Activated naive CD8-positive, alpha-beta T cell treated with anti-CD3 and anti-CD28 coated beads, Interleukin-2, amount 10 ng/mL, durations not matched to agents 7 days and 5 days (primary cell): ENCODE data around the gene ARMC6. TPM values are rescaled to one million over a fixed set of nuclear protein-coding genes. Genes with fewer than 3 reads are reported as not detected.

Experiments
- ATAC-seq: fragments of 150-1000 bp; cut with Tn5 transposase; one replicate; pipeline ENCODE4 v1.10.0; 2021; ENCODE audit warnings: low read depth, moderate library complexity
- POLR2A ChIA-PET: fragments of 350-600 bp; sonication (Branson Sonifier 250); formaldehyde crosslinking; loops from one replicate; lab custom pipeline; 2021; ENCODE audit warnings: antibody characterized with exemption; lab: Charles Lee
- DNase-seq: peaks from one replicate; pipeline ENCODE4 v3.0.0; 2021
- H3K27ac Mint-ChIP-seq: one replicate; pipeline ENCODE4 v1.8.0; 2022; ENCODE audit warnings: mild to moderate bottlenecking, mixed read lengths
- H3K27me3 Mint-ChIP-seq: one replicate; pipeline ENCODE4 v1.8.0; 2022; ENCODE audit warnings: mild to moderate bottlenecking, moderate library complexity, mixed read lengths
- H3K36me3 Mint-ChIP-seq: one replicate; pipeline ENCODE4 v1.8.0; 2021; ENCODE audit warnings: mild to moderate bottlenecking, mixed read lengths
- H3K4me1 Mint-ChIP-seq: one replicate; pipeline ENCODE4 v1.8.0; 2021; ENCODE audit warnings: mixed read lengths
- H3K4me3 Mint-ChIP-seq: one replicate; pipeline ENCODE4 v1.8.0; 2022; ENCODE audit warnings: mild to moderate bottlenecking, moderate library complexity, mixed read lengths
- H3K9me3 Mint-ChIP-seq: one replicate; pipeline ENCODE4 v1.8.0; 2021; ENCODE audit warnings: mixed read lengths
- total RNA-seq, 2 experiments: library from RNA; stranded (reverse); gene quantifications; one replicate each; pipeline ENCODE4 v1.2.3, GENCODE V29; 2021

ARMC6 gene
- total RNA-seq, 2 experiments from 2014 or later: 23.3 to 26.2 TPM

- POLR2A ChIA-PET: interaction anchor here (1.0 kb wide), 1 partner anchor 8 kb away, joined by 4 read pairs; no protein-coding TSS in a partner anchor
- Mint-ChIP-seq H3K27me3 (no peaks in the 10 kb centered on the region), H3K36me3 (peaks cover 9% of the 10 kb centered on the region), H3K4me1 (no peaks in the 10 kb centered on the region), H3K4me3 (no peak overlapping the region), H3K27ac (no peak overlapping the region), H3K9me3 (no peaks in the 10 kb centered on the region)
- ATAC-seq (no peak), DNase-seq (no peak)
Observed at GRCh38 chr19:19077103-19077502, 43.7 kb downstream of the ARMC6 start.

GRCh38 chr19:19078801-19079200, 45.4 kb downstream of the ARMC6 start:
- no peak overlapping the region for H3K27ac Mint-ChIP-seq
- ATAC-seq (no peak), DNase-seq (no peak)
- no peak overlapping the region for H3K4me3 Mint-ChIP-seq
- H3K4me1 Mint-ChIP-seq: no peaks in the 10 kb centered on the region
- POLR2A ChIA-PET: no interaction called here
- H3K9me3 Mint-ChIP-seq: no peaks in the 10 kb centered on the region
- H3K36me3 Mint-ChIP-seq: peaks cover 9% of the 10 kb centered on the region
- no peaks in the 10 kb centered on the region for H3K27me3 Mint-ChIP-seq

GRCh38 chr19:19079571-19079970, 46.2 kb downstream of the ARMC6 start:
- no peak for ATAC-seq
- no peaks in the 10 kb centered on the region for H3K4me1 Mint-ChIP-seq
- no peak overlapping the region for H3K27ac Mint-ChIP-seq
- no peaks in the 10 kb centered on the region for H3K27me3 Mint-ChIP-seq
- no peaks in the 10 kb centered on the region for H3K9me3 Mint-ChIP-seq
- no peak for DNase-seq
- no peak overlapping the region for H3K4me3 Mint-ChIP-seq
- H3K36me3 Mint-ChIP-seq: peaks cover 7% of the 10 kb centered on the region
- POLR2A ChIA-PET: no interaction called here

- H3K9me3 Mint-ChIP-seq: no peaks in the 10 kb centered on the region
Observed at GRCh38 chr19:19081642-19082151, 48.3 kb downstream of the ARMC6 start.

GRCh38 chr19:19083413-19084178, 50.2 kb downstream of the ARMC6 start:
- Mint-ChIP-seq H3K4me3 (no peak overlapping the region), H3K27me3 (no peaks in the 10 kb centered on the region), H3K36me3 (peaks cover 3% of the 10 kb centered on the region), H3K9me3 (no peaks in the 10 kb centered on the region), H3K27ac (no peak overlapping the region), H3K4me1 (no peaks in the 10 kb centered on the region)
- ATAC-seq (no peak), DNase-seq (no peak)
- POLR2A ChIA-PET: no interaction called here

More at GRCh38 chr19:19081642-19082151, 48.3 kb downstream of the ARMC6 start:
- ATAC-seq: no peak
- Mint-ChIP-seq H3K27me3 (no peaks in the 10 kb centered on the region), H3K36me3 (peaks cover 7% of the 10 kb centered on the region), H3K4me1 (no peaks in the 10 kb centered on the region), H3K27ac (no peak overlapping the region), H3K4me3 (no peak overlapping the region)
- POLR2A ChIA-PET: no interaction called here
- no peak for DNase-seq

- ATAC-seq: no peak
- Mint-ChIP-seq H3K36me3 (no peaks in the 10 kb centered on the region), H3K27me3 (no peaks in the 10 kb centered on the region), H3K9me3 (no peaks in the 10 kb centered on the region), H3K27ac (no peak overlapping the region), H3K4me1 (no peaks in the 10 kb centered on the region), H3K4me3 (no peak overlapping the region)
- POLR2A ChIA-PET: no interaction called here
- no peak for DNase-seq
Observed at GRCh38 chr19:19087676-19088075, 54.3 kb downstream of the ARMC6 start.

GRCh38 chr19:19094513-19094912, 61.1 kb downstream of the ARMC6 start:
- no peaks in the 10 kb centered on the region for H3K9me3 Mint-ChIP-seq
- ATAC-seq (no peak), DNase-seq (no peak)
- no peak overlapping the region for H3K27ac Mint-ChIP-seq
- no peak overlapping the region for H3K4me3 Mint-ChIP-seq
- H3K36me3 Mint-ChIP-seq: no peaks in the 10 kb centered on the region
- H3K4me1 Mint-ChIP-seq: no peaks in the 10 kb centered on the region
- H3K27me3 Mint-ChIP-seq: no peaks in the 10 kb centered on the region
- POLR2A ChIA-PET: no interaction called here

GRCh38 chr19:19095691-19096090, 62.3 kb downstream of the ARMC6 start:
- no peaks in the 10 kb centered on the region for H3K9me3 Mint-ChIP-seq
- H3K36me3 Mint-ChIP-seq: peaks cover 3% of the 10 kb centered on the region
- no peak for ATAC-seq
- POLR2A ChIA-PET: no interaction called here
- no peak overlapping the region for H3K27ac Mint-ChIP-seq
- H3K4me3 Mint-ChIP-seq: no peak overlapping the region
- H3K27me3 Mint-ChIP-seq: no peaks in the 10 kb centered on the region
- H3K4me1 Mint-ChIP-seq: no peaks in the 10 kb centered on the region
- no peak for DNase-seq

GRCh38 chr19:19096641-19097627, 63.5 kb downstream of the ARMC6 start:
- Mint-ChIP-seq H3K36me3 (peaks cover 3% of the 10 kb centered on the region), H3K4me3 (no peak overlapping the region), H3K9me3 (no peaks in the 10 kb centered on the region), H3K4me1 (no peaks in the 10 kb centered on the region), H3K27me3 (no peaks in the 10 kb centered on the region), H3K27ac (no peak overlapping the region)
- ATAC-seq (no peak), DNase-seq (no peak)
- POLR2A ChIA-PET: interaction anchor here (0.7 kb wide), 1 partner anchor 219 kb away, joined by 3 read pairs; no protein-coding TSS in a partner anchor

GRCh38 chr19:19098084-19098702, 64.8 kb downstream of the ARMC6 start:
- DNase-seq: no peak
- H3K4me1 Mint-ChIP-seq: no peaks in the 10 kb centered on the region
- H3K9me3 Mint-ChIP-seq: no peaks in the 10 kb centered on the region
- H3K4me3 Mint-ChIP-seq: no peak overlapping the region
- no peaks in the 10 kb centered on the region for H3K27me3 Mint-ChIP-seq
- ATAC-seq: no peak
- POLR2A ChIA-PET: no interaction called here
- peaks cover 3% of the 10 kb centered on the region for H3K36me3 Mint-ChIP-seq
- H3K27ac Mint-ChIP-seq: no peak overlapping the region

GRCh38 chr19:19098703-19099632, 65.6 kb downstream of the ARMC6 start:
- H3K27ac Mint-ChIP-seq: no peak overlapping the region
- POLR2A ChIA-PET: no interaction called here
- no peak for DNase-seq
- ATAC-seq: no peak
- H3K4me1 Mint-ChIP-seq: no peaks in the 10 kb centered on the region
- no peaks in the 10 kb centered on the region for H3K27me3 Mint-ChIP-seq
- no peaks in the 10 kb centered on the region for H3K9me3 Mint-ChIP-seq
- no peak overlapping the region for H3K4me3 Mint-ChIP-seq
- peaks cover 3% of the 10 kb centered on the region for H3K36me3 Mint-ChIP-seq

- POLR2A ChIA-PET: no interaction called here
- Mint-ChIP-seq H3K27ac (no peak overlapping the region), H3K36me3 (peaks cover 3% of the 10 kb centered on the region), H3K4me3 (no peak overlapping the region), H3K9me3 (no peaks in the 10 kb centered on the region), H3K4me1 (no peaks in the 10 kb centered on the region), H3K27me3 (no peaks in the 10 kb centered on the region)
- DNase-seq: no peak
- no peak for ATAC-seq
Observed at GRCh38 chr19:19101540-19101939, 68.1 kb downstream of the ARMC6 start.
